HG03439 (cell line): ENCODE data around the gene CRB2.
"Not testable (repeated sequence)": the region's sequence is repeated elsewhere in the genome, so short reads cannot be mapped to it uniquely, and the experiment has no call there.

Source experiments
- ATAC-seq: cut with Tn5 transposase; IDR thresholded peaks from one replicate; pipeline ENCODE4 v1.9.1; 2021; ENCODE audit warnings: mild to moderate bottlenecking, moderate library complexity; ENCODE audit not compliant: unreplicated experiment

The CRB2 gene

DNA sequence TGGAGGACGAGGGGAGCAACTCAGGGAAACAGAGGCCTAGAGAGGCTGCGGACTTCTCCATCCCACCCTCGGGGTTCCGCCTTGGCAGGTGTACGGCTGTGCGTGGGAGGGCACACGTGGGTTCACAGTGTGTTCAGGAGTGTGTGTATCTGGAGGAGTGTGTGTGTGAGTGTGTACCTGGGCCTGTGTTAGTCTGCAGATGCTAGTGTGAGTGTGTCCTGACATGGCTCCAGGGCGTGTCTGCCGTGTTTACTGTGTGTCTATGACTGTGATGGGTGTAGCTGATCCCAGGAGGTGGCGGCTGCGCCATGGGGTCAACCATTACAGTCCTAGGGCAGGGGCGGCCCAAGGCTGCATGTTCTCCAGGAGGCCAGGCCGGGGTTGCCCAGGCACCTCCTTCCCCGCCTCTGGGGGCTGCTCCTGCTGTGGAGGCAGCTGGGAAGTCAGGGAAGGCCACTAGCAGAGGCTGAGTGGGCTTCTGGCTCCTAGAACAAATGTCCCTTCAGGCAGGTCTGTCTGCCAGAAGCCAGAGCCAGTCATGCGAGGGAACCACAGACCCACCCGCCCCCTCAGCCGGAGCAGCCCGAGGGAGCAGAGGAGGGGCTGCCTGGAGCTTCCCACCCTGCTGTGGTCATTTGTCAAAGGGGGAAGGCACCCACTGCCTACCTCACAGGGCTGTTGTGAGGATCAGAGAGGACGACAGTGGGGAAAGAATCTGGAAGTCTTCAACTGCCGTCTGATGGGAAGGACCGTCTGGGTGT is 21.4 kb downstream of the CRB2 start:
- no peak for ATAC-seq

DNA sequence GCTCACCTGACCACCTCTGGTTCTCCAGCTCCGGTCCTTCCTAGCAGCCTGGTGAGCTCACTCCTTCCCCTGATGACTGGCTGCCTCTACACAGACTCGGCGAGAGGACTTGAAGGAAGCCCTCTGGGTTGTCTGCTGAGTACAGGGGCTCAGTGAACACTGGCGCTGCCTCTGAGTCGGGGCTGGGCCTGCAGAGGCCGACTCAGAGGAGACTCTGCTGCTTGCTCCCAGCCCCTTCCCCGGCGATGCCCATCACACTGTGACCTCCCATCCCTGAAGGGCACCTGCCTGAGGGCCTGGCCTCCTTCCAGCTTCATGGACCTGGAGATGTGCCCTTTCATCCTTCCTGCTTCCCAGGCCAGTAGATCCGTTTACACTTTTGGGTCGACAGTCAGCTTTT is 22.0 kb downstream of the CRB2 start:
- ATAC-seq: no peak

DNA sequence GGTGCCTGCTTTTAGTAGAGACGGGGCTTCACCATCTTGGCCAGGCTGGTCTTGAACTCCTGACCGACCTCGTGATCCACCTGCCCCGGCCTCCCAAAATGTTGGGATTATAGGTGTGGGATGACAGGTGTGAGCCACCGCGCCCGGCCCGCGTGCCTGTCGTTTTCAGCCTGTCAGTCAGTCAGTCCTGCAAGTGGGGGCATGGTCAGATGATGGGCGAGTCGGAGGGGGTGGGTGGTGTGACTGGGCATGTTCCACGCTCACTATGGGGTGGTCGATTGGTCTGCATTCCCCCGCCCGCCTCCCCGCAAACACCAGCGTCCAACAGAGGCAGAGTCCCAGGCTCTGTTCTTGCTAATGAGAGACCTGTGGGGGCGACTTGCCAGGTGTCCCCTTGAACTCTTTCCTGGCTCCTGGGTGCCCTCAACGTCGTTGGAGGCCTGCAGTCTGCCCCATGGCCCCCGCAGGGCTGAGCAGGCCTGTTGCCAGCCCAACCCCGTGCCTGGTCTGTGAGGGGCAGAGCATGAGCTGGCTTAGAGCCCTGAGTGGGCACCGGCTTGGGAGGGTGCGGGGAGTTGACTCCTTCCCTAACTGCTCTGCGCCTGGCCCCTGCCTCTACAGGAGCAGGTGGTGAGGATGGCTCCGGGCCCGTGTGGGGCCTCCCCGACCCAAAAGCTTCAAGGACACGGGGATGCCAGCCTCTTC is 23.1 kb downstream of the CRB2 start:
- ATAC-seq: no peak

DNA sequence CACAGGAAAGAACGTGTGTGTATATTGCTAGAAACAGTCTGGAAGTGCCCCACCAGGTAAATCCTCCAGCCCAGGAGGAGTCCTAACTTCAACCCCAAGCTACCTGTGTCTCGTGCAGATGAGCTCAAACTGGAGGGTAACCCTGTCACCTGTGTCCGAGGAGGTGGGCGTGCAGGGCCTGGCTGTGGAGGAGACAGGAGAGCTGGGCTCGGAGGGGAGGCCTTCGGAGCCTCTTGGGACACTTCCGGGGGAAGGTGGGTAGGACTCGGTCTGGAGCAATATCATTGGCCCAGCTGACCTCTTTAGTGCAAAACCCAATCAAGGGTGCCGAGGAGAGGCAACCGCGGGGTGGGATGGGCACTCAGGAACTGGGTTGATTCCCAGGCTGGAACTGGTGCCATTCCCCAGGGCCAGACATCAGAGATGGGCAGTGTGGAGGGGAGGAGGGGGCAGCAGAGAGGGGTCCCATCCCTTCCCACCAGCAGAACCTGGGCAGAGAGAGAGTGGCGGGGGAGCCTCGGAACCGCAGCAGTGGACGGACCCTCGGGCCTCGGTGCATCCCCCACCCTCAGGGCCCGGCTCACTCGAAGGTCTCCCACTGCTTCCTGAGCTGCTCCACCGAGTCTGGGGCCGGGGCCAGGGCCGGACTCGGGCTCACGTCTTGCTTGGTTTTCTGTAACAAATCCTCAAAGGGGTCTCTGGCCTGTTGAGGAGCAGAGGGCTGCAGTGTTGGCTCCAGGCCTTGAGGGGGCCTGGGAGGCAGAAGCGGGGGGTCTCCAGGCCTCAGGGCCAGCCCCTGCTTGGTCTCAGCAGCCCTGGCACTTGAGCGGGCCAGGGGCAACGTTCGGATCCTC is 25.1 kb downstream of the CRB2 start:
- no peak for ATAC-seq

DNA sequence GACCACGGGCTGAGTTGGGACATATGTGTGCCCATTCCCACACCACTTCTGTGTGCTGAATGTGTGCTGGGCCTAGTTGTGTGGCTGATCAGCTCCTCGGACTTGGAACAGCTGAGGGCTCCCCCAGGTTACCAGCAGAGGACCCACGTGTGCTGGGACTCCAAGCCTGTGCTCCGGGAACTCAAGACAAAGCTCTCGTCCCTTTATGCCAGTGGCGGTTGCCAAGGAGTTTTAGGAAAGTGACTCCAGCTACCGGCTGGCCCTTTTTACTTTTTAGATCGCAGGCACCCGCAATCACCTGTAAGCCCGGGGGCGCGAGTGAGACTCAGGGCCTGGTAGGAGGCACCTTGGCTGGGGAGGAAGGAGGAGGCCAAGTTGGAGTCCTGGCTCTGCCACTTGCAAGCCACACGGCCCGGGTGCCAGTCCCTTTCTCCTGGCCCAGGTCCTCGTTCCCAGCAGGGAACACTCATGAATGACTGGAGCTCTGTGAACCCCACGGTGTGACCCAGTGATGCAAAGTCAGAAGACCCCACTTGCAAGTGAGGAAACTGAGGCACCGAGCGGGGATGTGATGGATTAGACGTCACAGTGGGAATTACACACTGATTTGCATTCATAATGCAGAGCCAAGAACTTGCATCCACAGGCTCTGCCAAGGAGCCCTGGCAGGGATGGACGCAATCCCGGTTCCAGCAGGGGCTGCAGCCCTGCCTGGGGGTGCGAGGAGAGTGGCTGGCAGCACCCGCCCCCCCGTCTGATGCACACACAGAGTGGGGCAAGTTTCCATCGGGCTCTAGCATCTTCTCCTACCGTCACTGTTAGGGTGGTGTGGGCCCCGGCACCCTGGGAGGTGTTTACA is 26.9 kb downstream of the CRB2 start:
- no peak for ATAC-seq

DNA sequence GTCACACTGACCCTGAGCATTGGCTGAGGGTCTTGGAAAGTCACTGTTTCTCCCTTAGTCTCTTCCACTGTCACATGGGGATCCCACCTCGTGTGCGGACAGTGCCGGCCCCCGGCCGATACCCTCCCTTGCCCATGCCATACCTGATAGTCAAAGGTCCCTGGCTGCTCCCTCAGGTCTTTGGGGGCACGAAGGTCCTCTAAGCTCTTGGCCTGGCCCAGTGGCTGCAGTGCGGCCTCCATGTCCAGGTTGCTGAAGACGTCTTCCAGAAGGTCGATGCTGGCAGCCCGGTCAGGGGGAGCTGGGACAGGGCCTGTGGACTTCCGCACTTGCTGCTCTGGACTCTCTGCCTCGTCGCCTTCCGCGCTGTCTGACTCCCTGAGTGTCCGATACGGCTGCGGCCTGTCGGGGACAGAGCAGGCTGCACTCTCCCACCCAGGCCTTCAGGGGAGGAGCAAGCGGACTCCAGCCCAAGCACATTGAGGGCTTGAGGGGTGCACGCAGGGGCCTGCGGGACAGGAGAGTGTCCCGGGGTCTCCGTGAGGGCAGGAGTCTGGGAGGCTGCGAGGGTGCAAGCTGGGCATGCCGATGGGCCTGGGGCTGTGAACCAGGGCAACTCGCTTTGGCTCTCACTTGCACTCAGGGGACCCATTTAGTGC is 27.6 kb downstream of the CRB2 start:
- ATAC-seq: no peak

DNA sequence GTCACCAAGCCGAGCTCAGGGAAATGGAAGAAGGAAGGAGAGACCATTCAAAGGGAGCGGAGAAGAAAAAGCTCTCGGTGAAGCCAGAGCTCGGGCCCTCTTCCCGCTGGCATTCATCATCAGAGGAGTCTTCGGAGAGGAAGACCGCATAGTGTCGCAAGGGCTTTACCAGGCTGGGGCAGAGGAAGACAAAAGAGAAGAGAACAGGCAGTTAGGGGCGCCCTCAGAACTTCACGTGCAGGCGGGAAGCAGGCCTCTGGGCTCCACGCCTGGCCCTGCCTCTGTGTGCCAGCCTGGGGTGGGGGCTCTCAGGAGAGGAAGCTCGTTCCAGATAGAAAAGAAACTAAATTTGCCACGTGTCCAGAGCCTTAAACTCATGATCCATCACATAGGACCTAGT is 31.7 kb downstream of the CRB2 start:
- no peak for ATAC-seq

DNA sequence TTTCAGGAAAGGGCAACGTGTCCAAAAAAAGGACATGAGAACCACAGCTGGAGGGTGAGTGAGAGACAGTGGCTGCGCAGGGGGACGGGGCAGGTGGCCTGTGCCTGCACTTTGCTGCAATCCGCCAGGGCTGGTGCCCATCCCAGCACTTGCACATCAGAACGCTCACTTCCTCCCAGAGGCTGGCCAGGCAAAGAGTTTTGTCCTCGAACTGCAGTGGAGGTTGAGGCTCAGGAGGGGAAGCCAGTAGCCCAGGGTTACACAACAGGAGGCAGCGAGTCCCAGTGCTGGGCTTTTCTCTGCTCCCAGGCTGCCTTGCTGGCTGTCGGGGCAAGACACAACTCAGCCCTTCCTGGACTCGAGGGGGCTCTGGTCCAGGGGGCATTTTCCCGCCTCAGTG is 33.1 kb downstream of the CRB2 start:
- no peak for ATAC-seq

DNA sequence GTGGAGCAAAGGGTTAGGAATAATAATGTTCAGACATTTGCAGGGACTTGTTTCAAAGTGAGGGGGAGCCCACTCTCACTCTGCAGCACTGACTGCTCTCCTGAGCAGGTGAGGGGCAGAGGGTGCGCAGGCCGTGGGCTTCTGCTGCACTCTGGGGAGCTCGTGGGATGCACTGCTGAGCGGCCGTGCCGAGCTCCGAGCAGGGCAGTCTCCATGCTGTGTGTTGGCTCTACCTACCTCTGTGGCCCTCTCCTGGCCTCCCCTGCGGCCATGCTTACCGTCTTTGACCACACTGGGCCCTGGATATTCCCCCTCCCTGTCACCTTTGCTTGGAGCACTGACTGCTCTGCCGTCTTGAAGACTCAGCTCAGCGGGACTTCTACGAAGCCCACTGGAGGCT is 33.7 kb downstream of the CRB2 start:
- no peak for ATAC-seq

DNA sequence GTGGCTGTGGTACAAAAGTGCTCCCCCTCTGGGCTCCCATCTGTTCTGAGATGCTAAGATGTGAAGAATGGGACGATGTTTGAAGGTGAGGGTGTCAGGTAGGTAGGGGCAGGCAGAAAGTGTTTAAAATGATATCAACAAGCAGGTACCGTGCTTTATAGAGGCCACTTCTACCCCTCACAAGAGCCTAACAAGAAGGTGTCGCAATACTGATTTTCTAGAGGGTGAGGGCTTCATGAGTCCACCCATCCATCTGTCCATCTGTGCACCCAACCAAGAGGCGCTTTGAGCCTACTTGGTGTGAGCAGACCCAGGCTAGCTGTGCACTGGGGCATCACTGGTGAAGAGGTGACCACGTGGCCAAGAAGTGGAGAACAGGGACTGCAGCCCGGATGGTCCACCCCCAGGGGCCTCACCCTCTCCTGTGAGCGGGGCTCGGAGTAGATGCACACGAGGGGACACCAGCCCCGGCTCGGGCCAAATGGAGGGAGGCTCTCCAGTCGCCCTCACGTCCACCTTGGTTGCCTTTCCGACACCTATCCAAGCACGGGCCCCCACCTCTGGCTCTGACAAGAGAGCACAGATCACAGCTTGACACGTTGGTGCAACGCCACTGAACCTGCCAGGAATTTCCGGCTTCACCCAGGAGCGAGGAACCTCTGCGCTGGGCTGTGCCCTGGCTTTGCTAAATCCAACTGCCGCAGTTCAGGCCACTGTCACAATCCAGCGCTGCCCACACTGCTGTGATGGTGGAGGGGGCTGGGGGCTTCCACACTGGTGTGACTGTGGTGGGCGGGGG is 34.5 kb downstream of the CRB2 start:
- ATAC-seq: no peak

DNA sequence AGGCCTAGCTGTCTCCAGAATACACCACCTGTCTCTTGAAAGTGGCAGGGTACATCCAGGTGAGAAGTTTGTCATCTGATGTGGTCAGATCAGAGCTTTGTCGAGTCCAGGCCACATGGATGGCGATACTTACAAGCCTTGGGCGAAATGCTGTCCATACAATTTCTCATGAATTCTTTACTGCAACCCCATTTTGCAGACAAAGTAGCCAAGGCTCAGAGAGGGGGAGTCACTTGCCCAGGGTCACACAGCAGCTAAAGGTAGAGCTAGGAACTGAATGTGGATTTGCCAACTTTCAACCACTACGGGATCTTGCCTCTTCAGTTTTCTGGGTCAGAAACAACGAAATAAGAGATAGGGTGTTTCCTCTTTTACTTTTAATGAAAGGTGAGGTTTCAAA is 35.2 kb downstream of the CRB2 start:
- no peak for ATAC-seq

DNA sequence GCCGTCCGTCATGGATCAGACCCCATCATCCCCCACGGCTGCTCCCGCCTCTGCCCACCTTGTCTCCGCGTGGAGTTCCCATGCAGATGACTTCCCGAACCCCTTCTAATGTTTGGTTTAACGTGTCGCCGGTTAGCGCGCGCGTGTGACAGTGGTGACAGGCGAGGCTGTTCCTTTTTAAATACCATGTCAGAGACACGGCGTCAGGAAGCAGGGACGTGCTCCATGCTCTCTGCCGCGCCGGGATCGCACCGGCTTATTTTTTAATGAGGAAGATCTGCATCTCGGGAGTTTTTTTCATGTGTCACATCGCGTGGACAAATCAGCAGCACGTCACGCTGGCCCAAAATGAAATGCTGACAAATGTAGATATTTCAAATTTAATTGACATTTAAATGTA is 35.9 kb downstream of the CRB2 start:
- no peak for ATAC-seq

DNA sequence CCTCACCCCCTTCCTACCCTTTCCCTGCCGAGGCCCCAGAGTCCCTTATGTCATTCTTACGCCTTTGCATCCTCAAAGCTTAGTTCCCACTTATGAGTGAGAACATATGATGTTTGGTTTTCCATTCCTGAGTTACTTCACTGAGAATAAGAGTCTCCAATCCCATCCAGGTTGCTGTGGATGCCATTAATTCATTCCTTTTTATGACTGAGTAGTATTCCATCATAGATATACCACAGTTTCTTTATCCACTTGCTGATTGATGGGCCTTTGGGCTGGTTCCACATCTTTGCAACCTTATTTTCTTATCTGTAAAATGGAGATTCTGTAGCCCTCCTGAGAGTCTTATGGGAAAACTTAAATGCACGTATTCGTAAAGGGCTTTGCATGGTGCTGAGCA is 36.8 kb downstream of the CRB2 start:
- ATAC-seq: no peak

DNA sequence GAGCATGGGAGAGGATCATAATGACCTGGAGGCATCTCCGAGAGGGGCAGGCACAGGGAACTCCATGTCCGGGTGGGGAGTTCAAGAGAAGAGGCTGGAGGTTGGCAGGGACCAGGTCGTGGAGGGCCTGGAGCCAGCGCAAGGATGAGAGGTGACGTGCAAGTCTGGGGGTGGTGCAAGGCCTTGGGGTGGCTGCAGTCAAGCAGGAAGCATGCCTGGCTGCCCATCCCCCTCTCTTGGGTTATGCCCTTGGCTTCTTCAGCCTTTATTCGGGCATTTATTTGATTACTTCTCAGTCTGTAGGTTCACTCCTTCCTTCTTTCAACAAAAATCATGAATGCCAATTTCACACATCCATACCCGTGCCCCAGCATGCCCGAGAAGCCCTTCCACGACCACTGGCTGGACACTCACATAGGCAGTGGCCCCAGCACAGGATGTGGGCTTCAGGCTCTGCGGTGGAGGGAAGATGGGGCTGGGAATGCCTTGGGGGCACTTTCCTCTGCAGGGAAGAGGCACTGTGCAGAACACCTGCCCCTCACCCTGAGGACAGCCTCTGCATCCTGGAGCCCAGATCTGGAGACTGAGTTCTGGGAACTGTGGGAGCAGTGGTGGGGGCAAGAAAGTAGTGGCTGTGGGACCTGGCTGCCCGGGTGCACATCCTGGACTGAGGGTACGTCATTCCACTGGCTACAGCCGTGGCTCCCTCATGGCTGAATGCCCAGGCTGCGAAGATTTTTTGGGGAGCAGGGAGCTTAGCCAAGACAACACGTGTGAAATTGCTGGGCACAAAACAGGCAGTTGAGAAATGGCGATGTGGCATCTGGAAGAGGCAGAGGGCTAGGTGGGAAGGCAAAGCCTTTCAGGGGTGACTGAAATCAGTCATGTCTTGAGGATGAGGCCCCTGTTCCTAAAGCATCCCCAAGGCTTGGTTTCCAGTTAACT is 38.6 kb downstream of the CRB2 start:
- no peak for ATAC-seq

DNA sequence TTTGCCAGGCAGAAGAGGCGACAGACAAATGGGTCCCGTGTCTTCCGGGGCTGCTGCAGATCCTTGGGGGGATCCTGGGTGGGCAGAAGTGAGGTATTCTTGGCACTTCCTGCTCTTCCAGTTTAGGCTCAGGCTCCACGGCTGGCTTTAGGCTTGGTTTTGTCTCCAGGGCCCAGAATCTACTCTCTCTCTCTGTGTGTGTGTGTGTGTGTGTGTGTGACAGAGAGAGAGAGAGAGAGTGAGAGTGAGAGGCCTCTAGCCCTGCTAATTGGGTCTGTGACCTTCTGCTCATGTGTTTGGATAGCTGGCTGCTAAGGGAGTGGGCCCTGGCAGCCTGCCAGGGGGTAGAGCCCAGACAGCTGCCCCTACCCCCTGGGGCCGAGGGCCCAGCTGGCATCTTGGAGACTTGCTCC is 39.3 kb downstream of the CRB2 start:
- no peak for ATAC-seq

DNA sequence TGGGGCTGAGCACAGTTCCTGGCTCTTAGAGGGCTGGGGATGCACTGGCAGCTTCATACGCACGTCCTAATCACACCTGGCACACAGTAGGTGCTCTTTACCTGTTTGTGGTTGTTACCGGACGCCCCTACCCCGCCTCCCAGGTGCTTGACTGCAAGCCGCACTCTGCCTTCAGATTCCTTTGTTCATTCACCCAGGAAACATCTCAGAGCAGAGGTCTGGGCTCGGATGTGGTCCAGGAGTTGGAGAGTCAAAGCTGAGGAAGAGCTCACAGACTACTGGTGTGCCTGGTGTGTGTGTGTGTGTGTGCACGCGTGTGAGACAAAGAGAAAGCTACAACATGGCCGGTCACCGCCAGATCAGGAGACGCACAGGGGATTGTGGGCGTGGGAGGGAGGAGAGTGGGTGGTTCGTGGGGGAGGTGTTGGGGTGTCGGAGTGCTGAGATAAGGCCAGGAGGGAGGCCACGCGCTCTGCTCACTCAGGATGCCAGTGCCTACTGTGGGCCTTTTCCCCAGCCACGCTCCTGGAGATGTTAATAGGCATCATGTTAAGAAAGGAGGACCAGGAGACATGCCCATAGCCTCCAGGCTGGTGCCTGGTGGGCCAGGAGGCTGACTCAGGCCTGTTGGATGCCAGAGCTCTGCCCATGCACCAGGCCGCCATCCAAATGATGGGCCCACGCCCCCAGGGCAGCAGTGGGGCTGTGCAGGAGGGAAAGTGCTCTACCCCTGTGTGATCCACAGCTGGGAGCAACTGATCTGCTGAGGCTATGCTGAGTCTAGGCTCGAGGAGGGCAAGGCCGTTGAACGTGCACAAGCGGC is 39.9 kb downstream of the CRB2 start:
- no peak for ATAC-seq

DNA sequence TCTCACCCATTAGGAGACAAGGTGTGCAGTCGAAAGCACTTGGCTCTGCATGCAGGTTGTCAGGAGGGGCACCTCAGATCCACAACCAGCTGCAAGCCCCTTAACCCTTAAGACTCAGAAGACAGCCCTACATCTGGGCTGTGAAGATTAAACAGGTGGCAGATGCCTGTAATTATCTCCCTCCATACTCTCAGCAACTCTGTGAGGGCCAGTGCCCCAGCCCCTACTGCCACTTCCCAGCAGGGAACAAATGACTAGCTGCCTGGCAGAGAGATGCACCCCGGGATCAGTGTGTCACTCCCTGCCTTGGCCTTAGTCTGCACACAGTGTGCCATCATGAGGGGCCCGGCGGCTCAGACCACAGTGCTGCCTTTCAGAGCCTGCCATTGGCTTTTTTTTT is 42.0 kb downstream of the CRB2 start:
- no peak for ATAC-seq

DNA sequence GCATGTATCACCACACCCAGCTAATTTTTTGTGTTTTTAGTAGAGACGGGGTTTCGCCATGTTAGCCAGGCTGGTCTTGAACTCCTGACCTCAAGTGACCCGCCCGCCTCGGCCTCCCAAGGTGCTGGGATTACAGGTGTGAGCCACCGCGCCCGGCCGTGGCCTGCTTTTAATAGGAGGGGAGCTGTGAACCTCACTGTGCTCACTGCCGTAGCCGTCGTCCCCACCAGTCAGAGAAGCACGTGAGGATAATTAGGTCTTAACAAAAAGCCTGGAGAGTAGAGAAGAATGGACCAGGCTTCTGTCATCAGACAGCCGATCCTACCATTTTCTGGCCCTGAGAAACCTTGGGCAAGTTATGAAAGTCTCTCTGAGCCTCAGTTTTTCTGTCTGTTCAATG is 42.9 kb downstream of the CRB2 start:
- not testable (repeated sequence) for ATAC-seq
